ENCODE measurements around the gene ZNF689.

DNA sequence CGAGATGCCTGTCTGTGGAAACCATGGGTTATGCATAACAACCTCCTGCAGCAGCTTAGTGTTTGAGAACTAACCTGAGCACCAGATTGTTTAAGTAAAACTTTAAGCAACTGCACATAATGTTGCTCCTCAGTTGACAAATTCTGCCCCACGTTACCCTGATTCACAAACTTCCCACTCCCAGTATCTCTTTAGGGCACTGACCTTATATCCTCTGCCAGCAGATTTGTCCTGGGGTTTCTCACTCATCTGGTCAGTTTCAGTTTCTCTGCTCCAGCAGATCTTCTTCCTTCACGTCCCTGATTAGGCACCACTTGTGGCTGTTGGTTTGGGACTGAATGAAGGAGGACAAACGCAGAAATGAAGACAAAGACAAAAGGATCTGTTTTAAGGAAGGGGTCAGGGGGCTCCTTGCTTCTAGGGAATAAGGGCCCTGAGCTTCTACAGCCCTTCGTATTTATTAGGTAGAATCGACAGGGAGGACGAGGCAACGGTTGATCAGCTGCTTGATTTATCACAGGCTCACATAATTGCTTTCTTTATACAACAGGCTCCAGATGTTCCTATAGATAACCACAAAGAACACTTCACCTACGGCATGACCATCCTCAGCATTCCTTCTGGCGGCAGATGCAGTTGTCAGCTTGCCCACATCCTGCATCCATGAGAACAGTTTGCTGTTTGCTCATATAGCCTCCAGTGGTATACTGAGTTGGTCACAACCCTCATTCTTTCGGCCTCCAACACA lies 13.5 kb upstream of the ZNF689 start:
- no peak for TF ChIP-seq EZH2 (optimal IDR thresholded peaks at IDR 0.05; ENCODE audit: low read depth, low read length)
- no peak for TF ChIP-seq EZH2phosphoT487 (IDR thresholded peaks at IDR 0.05; ENCODE audit: low read length)
